AG04449 (cell line): ENCODE results near the gene ARHGAP25.
A peak's percentile ranks its signal among the peaks of the same experiment; 100 is the strongest.

ENCODE experiments used
- CTCF ChIA-PET: fragments of 350-600 bp; formaldehyde crosslinking; extraction: SDS; loops from one replicate; lab custom pipeline; 2021; ENCODE audit warnings: antibody characterized with exemption; lab: Yijun Ruan, JAX
- POLR2A ChIA-PET: fragments of 400-600, 350-600 bp; formaldehyde crosslinking; extraction: SDS; loops from one replicate; lab custom pipeline; 2020; ENCODE audit warnings: antibody characterized with exemption, inconsistent platforms; lab: Yijun Ruan, JAX
- DNase-seq: peaks from one replicate; pipeline ENCODE4 v3.0.0-alpha.2; 2010; ENCODE audit warnings: low read depth, low spot score
- H3K4me3 ChIP-seq: 2 replicates; pipeline ENCODE4 v1.5.1; 2011; ENCODE audit warnings: low read depth, mild to moderate bottlenecking, control low read depth, low read length
- TF ChIP-seq, protein P1 (sequence below): IDR thresholded peaks from one replicate; pipeline ENCODE4 v1.5.1; 2011; ENCODE audit warnings: mild to moderate bottlenecking, moderate library complexity, low read length, control low read depth, inconsistent platforms; ENCODE audit not compliant: insufficient read depth; ENCODE audit errors: missing control alignments

Gene ARHGAP25

DNA sequence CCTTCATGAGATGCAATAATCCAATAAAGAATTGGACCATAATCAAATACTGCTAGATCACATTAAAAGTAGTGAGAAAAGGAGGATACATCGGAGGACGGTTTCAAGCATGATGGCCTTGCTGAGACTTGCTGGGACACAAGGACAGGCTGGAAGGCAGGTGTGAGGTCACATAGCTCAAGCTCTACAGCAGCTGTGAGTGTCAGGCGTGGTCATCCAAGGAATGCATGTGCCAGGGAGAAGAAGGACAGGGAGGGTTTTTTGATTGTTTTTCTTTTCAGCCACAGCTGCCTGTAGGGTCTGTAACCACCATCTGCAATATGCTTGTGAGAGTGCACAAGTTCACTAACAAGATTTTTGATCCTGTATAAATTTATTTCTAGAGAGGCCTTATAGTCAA is 79.0 kb downstream of the ARHGAP25 start:
- TF ChIP-seq, protein P1, sequence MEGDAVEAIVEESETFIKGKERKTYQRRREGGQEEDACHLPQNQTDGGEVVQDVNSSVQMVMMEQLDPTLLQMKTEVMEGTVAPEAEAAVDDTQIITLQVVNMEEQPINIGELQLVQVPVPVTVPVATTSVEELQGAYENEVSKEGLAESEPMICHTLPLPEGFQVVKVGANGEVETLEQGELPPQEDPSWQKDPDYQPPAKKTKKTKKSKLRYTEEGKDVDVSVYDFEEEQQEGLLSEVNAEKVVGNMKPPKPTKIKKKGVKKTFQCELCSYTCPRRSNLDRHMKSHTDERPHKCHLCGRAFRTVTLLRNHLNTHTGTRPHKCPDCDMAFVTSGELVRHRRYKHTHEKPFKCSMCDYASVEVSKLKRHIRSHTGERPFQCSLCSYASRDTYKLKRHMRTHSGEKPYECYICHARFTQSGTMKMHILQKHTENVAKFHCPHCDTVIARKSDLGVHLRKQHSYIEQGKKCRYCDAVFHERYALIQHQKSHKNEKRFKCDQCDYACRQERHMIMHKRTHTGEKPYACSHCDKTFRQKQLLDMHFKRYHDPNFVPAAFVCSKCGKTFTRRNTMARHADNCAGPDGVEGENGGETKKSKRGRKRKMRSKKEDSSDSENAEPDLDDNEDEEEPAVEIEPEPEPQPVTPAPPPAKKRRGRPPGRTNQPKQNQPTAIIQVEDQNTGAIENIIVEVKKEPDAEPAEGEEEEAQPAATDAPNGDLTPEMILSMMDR, result no peak
- no peak for DNase-seq
- ChIA-PET POLR2A (no interaction called here), CTCF (no interaction called here)
- H3K4me3 ChIP-seq, result no peak overlapping the region

DNA sequence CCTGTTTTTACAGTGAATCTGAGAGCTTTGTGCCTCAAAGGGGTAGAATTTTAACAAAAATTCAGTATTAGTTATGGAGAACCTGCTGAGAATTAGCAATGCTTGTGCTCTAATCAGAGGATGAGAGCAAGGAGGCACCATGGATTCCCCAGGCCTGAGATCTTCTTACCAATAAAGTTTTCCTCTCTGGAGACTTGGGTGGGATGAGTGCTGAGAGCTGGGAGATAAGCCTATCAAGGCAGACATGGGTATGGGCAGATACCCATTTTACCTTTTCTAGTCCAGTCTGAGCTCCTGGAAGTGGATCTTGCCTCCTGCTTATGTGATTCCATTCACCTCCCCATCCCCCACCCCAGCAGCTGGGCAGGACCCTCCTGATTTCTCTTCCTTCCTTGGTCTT is 82.7 kb downstream of the ARHGAP25 start:
- no peak for DNase-seq
- ChIA-PET POLR2A (no interaction called here), CTCF (interaction anchor here (1.1 to 1.7 kb wide), 2 partner anchors 66 to 222 kb away, joined by 3 to 4 read pairs; no protein-coding TSS in a partner anchor)
- H3K4me3 ChIP-seq, result no peak overlapping the region
- TF ChIP-seq, protein P1, result no peak

DNA sequence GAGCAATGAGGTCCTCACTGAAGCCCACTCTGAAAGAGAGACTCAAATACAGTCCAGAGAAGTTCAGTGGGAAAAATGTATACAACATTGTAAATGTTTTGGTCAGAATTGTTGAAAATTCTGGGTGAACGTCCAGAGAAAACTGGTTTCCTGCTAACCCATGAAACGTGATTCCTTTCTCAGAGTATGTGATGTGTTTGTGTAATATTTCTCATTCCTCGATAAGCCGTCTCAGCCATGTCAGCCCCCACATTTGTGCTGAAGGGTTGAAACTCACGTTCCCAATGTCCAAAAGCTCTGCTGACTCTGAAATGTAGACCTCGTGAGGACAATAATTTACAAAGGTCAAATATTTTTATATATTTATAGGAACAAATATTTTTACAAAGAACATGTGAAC is 84.9 kb downstream of the ARHGAP25 start:
- ChIA-PET POLR2A (no interaction called here), CTCF (interaction anchor here (1.3 to 1.5 kb wide), 2 partner anchors 68 to 106 kb away, joined by 3 to 4 read pairs; no protein-coding TSS in a partner anchor)
- DNase-seq, result no peak

DNA sequence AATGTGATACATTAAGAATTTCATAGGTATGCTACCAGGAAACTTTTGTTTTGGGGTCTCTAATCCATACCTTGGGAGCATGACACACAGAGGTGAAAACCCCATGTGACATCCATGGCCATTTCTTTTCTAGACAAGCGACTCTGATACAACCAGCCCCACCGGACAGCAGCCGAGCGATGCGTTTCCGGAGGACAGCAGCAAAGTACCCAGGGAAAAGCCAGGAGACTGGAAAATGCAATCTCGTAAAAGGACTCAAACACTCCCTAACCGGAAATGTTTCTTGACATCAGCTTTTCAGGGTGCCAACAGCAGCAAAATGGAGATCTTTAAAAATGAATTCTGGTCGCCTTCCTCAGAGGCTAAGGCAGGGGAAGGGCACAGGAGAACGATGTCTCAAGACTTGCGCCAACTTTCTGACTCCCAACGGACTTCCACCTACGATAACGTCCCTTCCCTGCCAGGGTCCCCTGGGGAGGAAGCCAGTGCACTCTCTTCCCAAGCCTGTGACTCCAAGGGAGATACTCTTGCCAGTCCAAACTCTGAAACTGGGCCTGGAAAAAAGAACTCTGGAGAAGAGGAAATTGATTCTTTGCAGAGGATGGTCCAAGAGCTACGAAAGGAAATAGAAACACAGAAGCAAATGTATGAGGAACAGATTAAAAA is 87.7 kb downstream of the ARHGAP25 start:
- POLR2A ChIA-PET, result no interaction called here
- no peak for DNase-seq
- TF ChIP-seq, protein P1, result no peak
- H3K4me3 ChIP-seq, result no peak overlapping the region
- CTCF ChIA-PET, result no interaction called here

More for the DNA sequence above, 84.9 kb downstream of the ARHGAP25 start:
- TF ChIP-seq, protein P1, result no peak
- no peak overlapping the region for H3K4me3 ChIP-seq

DNA sequence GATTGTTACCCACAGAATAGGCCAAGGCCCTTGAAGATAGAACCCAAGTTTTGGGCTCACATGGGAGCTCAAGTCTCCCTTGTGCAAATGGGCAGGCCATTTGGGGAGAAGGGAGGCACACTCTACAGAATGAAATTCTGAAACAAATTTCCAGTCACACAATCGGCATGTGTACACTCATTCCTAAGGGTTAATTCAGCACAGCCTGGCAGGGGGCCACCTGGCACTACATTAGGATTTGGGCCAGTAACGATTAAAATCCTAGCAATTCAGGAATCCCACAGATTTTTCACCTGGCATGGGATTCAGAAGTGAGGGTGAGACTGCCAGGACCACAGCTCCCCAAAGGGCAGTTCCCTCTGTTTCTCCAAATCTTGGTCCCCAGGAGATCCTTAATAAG is 90.2 kb downstream of the ARHGAP25 start:
- DNase-seq, result peak; percentile 16
- H3K4me3 ChIP-seq, result no peak overlapping the region
- TF ChIP-seq, protein P1, result no peak
- ChIA-PET CTCF (interaction anchor here (0.8 to 1.4 kb wide), 2 partner anchors 13 to 100 kb away, joined by 3 read pairs; no protein-coding TSS in a partner anchor), POLR2A (no interaction called here)

DNA sequence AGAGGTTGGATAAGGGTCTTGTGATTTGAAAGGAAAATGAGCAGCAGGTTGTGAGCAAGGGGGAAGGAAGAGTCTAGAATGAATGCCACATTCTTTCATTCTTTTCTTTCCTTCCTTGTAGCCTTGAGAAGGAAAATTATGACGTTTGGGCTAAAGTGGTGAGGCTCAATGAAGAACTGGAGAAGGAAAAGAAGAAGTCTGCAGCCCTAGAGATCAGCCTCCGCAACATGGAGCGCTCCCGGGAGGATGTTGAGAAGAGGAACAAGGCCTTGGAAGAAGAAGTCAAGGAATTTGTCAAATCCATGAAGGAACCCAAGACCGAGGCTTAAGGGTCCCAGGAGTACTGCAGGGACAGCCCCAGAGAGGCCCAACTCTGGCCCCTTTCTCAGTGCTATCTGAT is 91.3 kb downstream of the ARHGAP25 start:
- no peak overlapping the region for H3K4me3 ChIP-seq
- no peak for DNase-seq
- ChIA-PET CTCF (no interaction called here), POLR2A (no interaction called here)
- TF ChIP-seq, protein P1, result no peak
